ENCODE data around the gene HMCN1. TPM values are rescaled to one million over a fixed set of nuclear protein-coding genes. Genes with fewer than 3 reads are reported as not detected.

Gene HMCN1
- total RNA-seq, 1 donor from 2014 or later = 8.9 TPM

GRCh38 chr1:186079084-186079684 is 345.0 kb downstream of the HMCN1 start:
- no peaks in the 10 kb centered on the region for H3K9me3 ChIP-seq (replicated peaks)
- peaks cover 10% of the 10 kb centered on the region for H3K4me1 ChIP-seq
- no peaks in the 10 kb centered on the region for H3K36me3 ChIP-seq
- intact Hi-C loops (cut with micrococcal nuclease) = no loop called here
- H3K27ac ChIP-seq (replicated peaks) = no peak overlapping the region
- no peak for TF ChIP-seq CTCF (IDR thresholded peaks at IDR 0.05; ENCODE audit: borderline replicate concordance)
- H3K27me3 ChIP-seq (ENCODE audit: low read depth) = no peaks in the 10 kb centered on the region
- no peak overlapping the region for H3K4me3 ChIP-seq
- DNase-seq = no peak

- peak; percentile 61 for DNase-seq
- Histone ChIP-seq H3K27ac (replicated peaks) (peak overlapping the region; percentile 5), H3K4me1 (peaks cover 10% of the 10 kb centered on the region), H3K4me3 (no peak overlapping the region), H3K27me3 (ENCODE audit: low read depth) (no peaks in the 10 kb centered on the region), H3K36me3 (peaks cover 6% of the 10 kb centered on the region), H3K9me3 (replicated peaks) (no peaks in the 10 kb centered on the region)
- TF ChIP-seq CTCF (IDR thresholded peaks at IDR 0.05; ENCODE audit: borderline replicate concordance) = no peak
- intact Hi-C loops (cut with micrococcal nuclease) = no loop called here
Observed at GRCh38 chr1:186082235-186082937, 348.2 kb downstream of the HMCN1 start.

- Histone ChIP-seq H3K27ac (replicated peaks) (no peak overlapping the region), H3K9me3 (replicated peaks) (no peaks in the 10 kb centered on the region), H3K27me3 (ENCODE audit: low read depth) (no peaks in the 10 kb centered on the region), H3K4me3 (no peak overlapping the region), H3K36me3 (peaks cover 13% of the 10 kb centered on the region), H3K4me1 (peaks cover 10% of the 10 kb centered on the region)
- no peak for TF ChIP-seq CTCF (IDR thresholded peaks at IDR 0.05; ENCODE audit: borderline replicate concordance)
- intact Hi-C loops (cut with micrococcal nuclease) = no loop called here
- DNase-seq = no peak
Observed at GRCh38 chr1:186086583-186086982, 352.4 kb downstream of the HMCN1 start.

- H3K4me3 ChIP-seq = no peak overlapping the region
- DNase-seq = no peak
- intact Hi-C loops (cut with micrococcal nuclease) = no loop called here
- TF ChIP-seq CTCF (IDR thresholded peaks at IDR 0.05; ENCODE audit: borderline replicate concordance) = no peak
- no peak overlapping the region for H3K27ac ChIP-seq (replicated peaks)
- H3K4me1 ChIP-seq = peaks cover 20% of the 10 kb centered on the region
- no peaks in the 10 kb centered on the region for H3K27me3 ChIP-seq (ENCODE audit: low read depth)
- peaks cover 13% of the 10 kb centered on the region for H3K36me3 ChIP-seq
- no peaks in the 10 kb centered on the region for H3K9me3 ChIP-seq (replicated peaks)
Observed at GRCh38 chr1:186089940-186090339, 355.7 kb downstream of the HMCN1 start.

- H3K4me1 ChIP-seq = peaks cover 20% of the 10 kb centered on the region
- TF ChIP-seq CTCF (IDR thresholded peaks at IDR 0.05; ENCODE audit: borderline replicate concordance) = no peak
- H3K36me3 ChIP-seq = peaks cover 13% of the 10 kb centered on the region
- H3K27ac ChIP-seq (replicated peaks) = no peak overlapping the region
- H3K9me3 ChIP-seq (replicated peaks) = no peaks in the 10 kb centered on the region
- no peaks in the 10 kb centered on the region for H3K27me3 ChIP-seq (ENCODE audit: low read depth)
- no peak overlapping the region for H3K4me3 ChIP-seq
- no peak for DNase-seq
- intact Hi-C loops (cut with micrococcal nuclease) = no loop called here
Observed at GRCh38 chr1:186091222-186091720, 357.1 kb downstream of the HMCN1 start.
